Cerebellar cortex (tissue), 1 donor: ENCODE measurements around the gene CACNA2D3.
A peak's percentile ranks its signal among the peaks of the same experiment; 100 is the strongest.
"Not testable (repeated sequence)": the region's sequence is repeated elsewhere in the genome, so short reads cannot be mapped to it uniquely, and the experiment has no call there.

ENCODE experiments used
- DNase-seq: peaks from one replicate; pipeline ENCODE4 v3.0.0-alpha.2; 2015; ENCODE audit warnings: low spot score

The CACNA2D3 gene

GRCh38 chr3:54965746-54966145 is 843.4 kb downstream of the CACNA2D3 start:
- DNase-seq, result no peak

GRCh38 chr3:54966979-54967378 is 844.6 kb downstream of the CACNA2D3 start:
- no peak for DNase-seq

- no peak for DNase-seq
Observed at GRCh38 chr3:54967731-54968161, 845.4 kb downstream of the CACNA2D3 start.

- no peak for DNase-seq
Observed at GRCh38 chr3:54968546-54969172, 846.3 kb downstream of the CACNA2D3 start.

GRCh38 chr3:54969652-54970051 is 847.3 kb downstream of the CACNA2D3 start:
- peak; percentile 79 for DNase-seq

GRCh38 chr3:54970895-54971294 is 848.5 kb downstream of the CACNA2D3 start:
- no peak for DNase-seq

GRCh38 chr3:54977439-54977838 is 855.1 kb downstream of the CACNA2D3 start:
- no peak for DNase-seq

GRCh38 chr3:54977946-54978345 is 855.6 kb downstream of the CACNA2D3 start:
- not testable (repeated sequence) for DNase-seq

GRCh38 chr3:54982807-54983206 is 860.5 kb downstream of the CACNA2D3 start:
- no peak for DNase-seq

- no peak for DNase-seq
Observed at GRCh38 chr3:54983266-54984099, 861.1 kb downstream of the CACNA2D3 start.

- DNase-seq, result no peak
Observed at GRCh38 chr3:54985856-54986255, 863.5 kb downstream of the CACNA2D3 start.

GRCh38 chr3:54986294-54986693 is 863.9 kb downstream of the CACNA2D3 start:
- no peak for DNase-seq

- no peak for DNase-seq
Observed at GRCh38 chr3:54987719-54988118, 865.4 kb downstream of the CACNA2D3 start.

- DNase-seq, result no peak
Observed at GRCh38 chr3:54988302-54988837, 866.0 kb downstream of the CACNA2D3 start.

GRCh38 chr3:54988838-54989630 is 866.7 kb downstream of the CACNA2D3 start:
- no peak for DNase-seq

- DNase-seq, result no peak
Observed at GRCh38 chr3:54994111-54994513, 871.8 kb downstream of the CACNA2D3 start.

- DNase-seq, result no peak
Observed at GRCh38 chr3:54999159-54999558, 876.8 kb downstream of the CACNA2D3 start.

GRCh38 chr3:54999811-55000210 is 877.5 kb downstream of the CACNA2D3 start:
- no peak for DNase-seq

GRCh38 chr3:55000546-55000945 is 878.2 kb downstream of the CACNA2D3 start:
- DNase-seq, result no peak

- DNase-seq, result no peak
Observed at GRCh38 chr3:55000953-55001352, 878.6 kb downstream of the CACNA2D3 start.

GRCh38 chr3:55002416-55002930 is 880.1 kb downstream of the CACNA2D3 start:
- no peak for DNase-seq

- no peak for DNase-seq
Observed at GRCh38 chr3:55006244-55006676, 883.9 kb downstream of the CACNA2D3 start.
